GM23338 (cell line): ENCODE data around the gene GNAZ.

Source experiments
- CREB1 ChIP-seq: fragments of 250-450 bp; sonication (Bioruptor Pico); IDR thresholded peaks from 2 replicates; pipeline ENCODE4 v1.5.0; 2020; ENCODE audit warnings: low read depth, mild to moderate bottlenecking, moderate library complexity
- CTCF ChIP-seq, 2 experiments: fragments of 200-600 bp in 1 of 2; sonication (generic) in 1 of 2; conservative IDR thresholded peaks; 2 replicates each; pipeline versions ENCODE4 v1.5.1 to v1.6.1; 2016 to 2017; ENCODE audit warnings: antibody characterized with exemption in 2 of 2, low read depth in 2 of 2, mild to moderate bottlenecking in 2 of 2, moderate library complexity in 1 of 2
- ETS1 ChIP-seq: IDR thresholded peaks from 2 replicates; pipeline ENCODE4 v1.6.1; 2016; ENCODE audit warnings: antibody characterized with exemption
- EZH2 ChIP-seq: fragments of 200-600 bp; sonication (generic); IDR thresholded peaks from one replicate; pipeline ENCODE4 v1.8.0; 2017; ENCODE audit warnings: antibody characterized with exemption, mild to moderate bottlenecking, low read depth; ENCODE audit not compliant: unreplicated experiment
- EZH2phosphoT487 ChIP-seq: fragments of 200-600 bp; sonication (generic); IDR thresholded peaks from one replicate; pipeline ENCODE4 v1.8.1; 2018; ENCODE audit warnings: antibody characterized with exemption; ENCODE audit not compliant: unreplicated experiment
- JUNB ChIP-seq: IDR thresholded peaks from one replicate; pipeline ENCODE4 v1.6.1; 2016; ENCODE audit warnings: antibody characterized with exemption; ENCODE audit not compliant: unreplicated experiment
- NANOG ChIP-seq: IDR thresholded peaks from 2 replicates; pipeline ENCODE4 v1.6.1; 2016; ENCODE audit warnings: antibody characterized with exemption, borderline replicate concordance
- POLR2AphosphoS5 ChIP-seq: IDR thresholded peaks from 2 replicates; pipeline ENCODE4 v1.6.1; 2016; ENCODE audit warnings: antibody characterized with exemption, low read depth
- REST ChIP-seq: IDR thresholded peaks from one replicate; pipeline ENCODE4 v1.6.1; 2018; ENCODE audit warnings: antibody characterized with exemption; ENCODE audit not compliant: unreplicated experiment
- STAT1 ChIP-seq: IDR thresholded peaks from one replicate; pipeline ENCODE4 v1.6.1; 2016; ENCODE audit warnings: antibody characterized with exemption; ENCODE audit not compliant: unreplicated experiment
- ZNF114 ChIP-seq: fragments of 250-450 bp; sonication (Bioruptor Pico); IDR thresholded peaks from 2 replicates; pipeline ENCODE4 v1.5.0; 2020; ENCODE audit warnings: mild to moderate bottlenecking, moderate library complexity
- ZNF331 ChIP-seq: fragments of 250-450 bp; sonication (Bioruptor Pico); IDR thresholded peaks from 2 replicates; pipeline ENCODE4 v1.5.0; 2020; ENCODE audit warnings: low read depth, mild to moderate bottlenecking, moderate library complexity
- ZNF462 ChIP-seq: fragments of 250-450 bp; sonication (Bioruptor Pico); IDR thresholded peaks from 2 replicates; pipeline ENCODE4 v1.5.0; 2020; ENCODE audit warnings: mild to moderate bottlenecking, moderate library complexity

- TF ChIP-seq REST (no peak), CTCF (conservative IDR thresholded peaks at IDR 0.05; ENCODE audit: low read depth in 2 of 2) (no peak), EZH2phosphoT487 (no peak), ZNF462 (CRISPR knock-in tag) (no peak), POLR2AphosphoS5 (no peak), EZH2 (no peak), NANOG (no peak), CREB1 (CRISPR knock-in tag) (no peak), JUNB (no peak), ZNF114 (CRISPR knock-in tag) (no peak), STAT1 (no peak), ETS1 (no peak), ZNF331 (CRISPR knock-in tag) (no peak)
Observed at GRCh38 chr22:23067023-23067650, 3.2 kb upstream of the GNAZ start.
